IPS-NIHi7 (cell line): ENCODE results near the gene KATNIP.

ENCODE experiments used
- DNase-seq: peaks from one replicate; pipeline ENCODE4 v3.0.0; 2012; ENCODE audit warnings: mixed read lengths; ENCODE audit errors: extremely low spot score

The KATNIP gene

DNA sequence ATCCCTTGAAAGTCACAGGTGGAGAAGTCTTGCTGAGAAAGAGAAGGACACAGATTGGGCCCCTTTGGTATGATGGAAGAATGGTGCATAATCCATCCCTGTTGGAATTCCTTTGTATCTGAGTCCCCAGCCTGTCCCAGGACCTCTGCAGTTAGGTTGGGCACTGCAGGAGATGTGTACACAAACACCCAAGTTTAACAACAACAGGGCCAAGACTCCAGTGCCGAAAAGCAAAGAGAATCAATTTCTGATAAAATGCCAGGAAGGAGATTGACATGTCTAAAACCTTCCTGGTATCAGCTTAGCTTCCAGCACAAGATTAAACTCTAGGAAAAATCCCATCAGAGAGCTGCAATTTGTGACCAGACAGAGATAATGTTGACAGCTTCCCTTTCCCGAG, 32.9 kb downstream of the KATNIP start:
- DNase-seq = no peak

DNA sequence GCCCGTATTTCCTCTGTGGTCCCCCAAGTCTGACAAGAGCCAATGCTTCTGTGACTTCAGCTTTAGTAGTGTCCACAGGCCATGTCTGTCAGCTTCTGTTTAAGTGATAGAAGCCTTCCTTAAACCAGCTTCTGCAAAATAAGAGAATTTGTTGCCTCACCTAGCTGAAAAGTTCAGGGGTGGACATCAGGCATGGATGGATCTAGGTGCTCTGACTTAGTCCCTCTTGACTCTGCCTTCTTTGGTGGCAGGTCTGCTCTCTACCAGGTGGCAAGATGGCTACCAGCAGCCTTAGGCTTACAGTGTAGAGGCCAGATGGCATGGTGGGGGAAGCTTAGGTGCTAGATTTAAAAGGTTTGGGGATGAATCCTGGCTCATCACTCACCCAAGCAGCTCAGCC, 33.7 kb downstream of the KATNIP start:
- no peak for DNase-seq

- no peak for DNase-seq
Measured at GRCh38 chr16:27585200-27585599, 35.3 kb downstream of the KATNIP start.

DNA sequence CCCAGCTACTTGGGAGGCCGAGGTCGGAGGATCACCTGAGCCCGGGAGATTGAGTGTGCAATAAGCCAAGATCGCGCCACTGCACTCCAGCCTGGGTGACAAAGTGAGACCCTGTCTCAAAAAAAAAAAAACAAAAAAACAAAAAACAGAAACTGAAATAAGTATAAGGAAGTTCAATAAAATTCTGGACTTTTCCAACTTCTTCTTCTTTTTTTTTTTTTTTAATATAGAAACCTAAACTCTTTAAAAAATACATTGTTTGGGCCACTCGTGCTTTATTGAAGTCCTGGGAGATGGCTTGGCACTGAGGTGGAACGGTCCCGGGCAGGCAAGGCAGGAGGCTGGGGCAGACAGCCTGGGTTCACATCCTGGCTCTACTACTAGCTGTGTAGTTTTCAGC, 36.8 kb downstream of the KATNIP start:
- DNase-seq = no peak

GRCh38 chr16:27588057-27588456, 38.1 kb downstream of the KATNIP start:
- DNase-seq = no peak

DNA sequence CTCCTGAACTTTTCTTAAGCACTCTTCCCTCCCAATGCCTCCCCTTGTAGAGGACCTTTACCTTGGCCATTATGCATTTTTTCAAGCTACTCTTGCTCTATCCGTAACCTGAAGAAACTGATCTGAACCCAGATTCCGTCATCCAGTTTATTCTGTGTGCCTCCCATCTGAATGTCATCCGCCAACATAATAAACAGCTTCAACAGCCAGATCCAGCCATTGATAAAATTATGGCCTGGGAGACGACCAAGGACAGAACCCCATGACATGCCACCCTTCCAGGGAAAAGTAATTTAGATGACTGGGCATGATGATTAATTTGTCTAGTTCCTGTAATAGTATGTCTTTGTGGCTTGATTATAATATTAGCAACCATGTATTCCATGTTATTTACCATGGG, 41.9 kb downstream of the KATNIP start:
- no peak for DNase-seq

DNA sequence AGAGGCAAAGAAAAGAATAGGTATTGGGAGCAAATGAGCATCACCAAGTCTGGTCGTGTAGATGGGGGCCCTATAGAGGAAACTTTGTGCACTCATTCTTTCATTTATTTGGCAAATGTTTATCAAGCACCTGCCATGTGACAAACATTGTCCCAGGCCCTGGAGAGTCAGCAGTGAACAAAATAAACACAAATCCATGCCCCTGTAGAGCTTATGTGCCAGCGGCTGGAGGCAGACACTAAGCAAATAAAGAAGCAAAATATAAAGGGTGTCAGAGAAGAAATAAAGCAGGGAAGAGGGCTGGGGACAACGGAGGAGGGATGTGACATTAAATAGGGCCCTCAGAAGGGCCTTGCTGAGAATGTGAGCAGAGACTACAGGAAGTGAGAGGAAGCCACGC, 45.5 kb downstream of the KATNIP start:
- no peak for DNase-seq

DNA sequence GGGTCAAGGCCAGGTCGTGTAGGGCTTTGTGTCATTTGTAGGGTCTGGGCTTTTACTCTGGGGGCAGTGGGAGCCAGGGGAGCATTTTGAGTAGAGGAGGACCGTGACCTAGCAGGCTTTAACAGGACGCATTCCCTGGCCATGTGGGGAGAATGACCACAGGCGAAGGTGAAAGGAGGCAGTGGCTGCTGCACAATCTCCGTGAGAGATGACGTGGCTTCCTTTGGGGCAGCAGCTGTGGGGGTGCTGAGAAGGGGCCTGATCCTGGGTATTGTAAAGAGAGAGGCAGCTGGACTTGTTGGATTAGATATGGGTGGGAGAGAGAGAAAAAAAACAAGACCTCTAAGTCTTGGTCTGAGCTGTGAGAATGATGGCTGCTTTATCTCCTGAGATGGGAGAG, 46.0 kb downstream of the KATNIP start:
- DNase-seq = no peak

DNA sequence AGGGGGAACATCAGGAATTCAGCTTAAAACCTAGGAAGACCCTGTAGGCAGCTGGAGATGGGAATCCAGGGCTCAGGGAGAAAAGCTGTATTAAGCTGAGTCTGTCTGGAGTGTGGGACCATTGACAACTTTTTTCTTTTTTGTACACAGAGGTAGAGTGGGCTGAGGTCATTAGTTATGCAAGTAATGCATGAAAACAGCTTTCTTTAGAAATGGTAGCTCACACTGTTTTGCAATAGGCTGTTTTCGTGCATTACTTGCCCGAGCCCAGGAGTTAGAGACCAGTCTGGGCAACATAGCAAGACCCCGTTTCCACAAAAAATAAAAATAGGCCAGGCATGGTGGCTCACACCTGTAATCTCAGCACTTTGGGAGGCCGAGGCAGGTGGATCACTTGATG, 46.5 kb downstream of the KATNIP start:
- no peak for DNase-seq

DNA sequence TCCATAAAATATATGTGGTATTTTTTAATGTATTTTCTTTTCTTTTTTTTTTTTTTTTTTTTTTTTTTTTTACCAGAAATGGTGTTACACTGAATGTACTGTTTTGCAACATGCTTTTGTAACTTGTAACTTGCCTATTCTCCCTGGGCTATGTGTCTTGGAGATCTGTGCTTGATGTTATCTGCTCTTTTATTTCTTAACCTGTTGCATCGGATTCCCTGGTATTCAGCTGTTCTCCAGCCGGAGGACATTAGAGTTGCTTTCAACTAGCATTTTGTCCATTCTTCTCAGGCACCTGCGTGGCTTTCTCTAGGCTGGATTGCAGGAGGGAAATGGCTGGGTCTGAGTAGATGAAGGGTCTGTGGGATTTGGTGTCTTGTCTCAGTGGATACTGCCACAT, 47.4 kb downstream of the KATNIP start:
- no peak for DNase-seq

- no peak for DNase-seq
Measured at GRCh38 chr16:27598220-27598619, 48.3 kb downstream of the KATNIP start.

GRCh38 chr16:27598931-27599565, 49.1 kb downstream of the KATNIP start:
- no peak for DNase-seq

GRCh38 chr16:27599606-27600005, 49.7 kb downstream of the KATNIP start:
- no peak for DNase-seq
